Astrocyte of the spinal cord (primary cell): ENCODE data around the gene PPL.

Experiments used
- DNase-seq: peaks from one replicate; pipeline ENCODE4 v3.0.0; 2011; ENCODE audit warnings: low read depth, low spot score
- H3K4me3 ChIP-seq: 2 replicates; pipeline ENCODE4 v1.5.1; 2011; ENCODE audit warnings: low read depth, mild to moderate bottlenecking, low read length, moderate library complexity
- CTCF ChIP-seq: IDR thresholded peaks from 2 replicates; pipeline ENCODE4 v1.5.1; 2012; ENCODE audit warnings: low read depth, mild to moderate bottlenecking, low read length, inconsistent platforms
- in situ Hi-C: cut with HindIII; loops from 2 replicates; pipeline ENCODE4 v1.10.0; 2017; ENCODE audit warnings: low sequenced_read_pairs

Gene PPL

GRCh38 chr16:4936991-4937781, at the start of gene PPL:
Gene PPL, minus strand, starts transcription at chr16:4937148. Its CDS starts 103 bp downstream, at chr16:4937045.
- no peak for DNase-seq
- H3K4me3 ChIP-seq: peak within 1 kb of the TSS; percentile 44
- in situ Hi-C loops: no loop called here
- no peak for TF ChIP-seq CTCF

- in situ Hi-C loops: no loop called here
- H3K4me3 ChIP-seq: no peak overlapping the region
- DNase-seq: no peak
- no peak for TF ChIP-seq CTCF
Observed at GRCh38 chr16:4984174-4984990, 47.4 kb upstream of the PPL start.

- DNase-seq: no peak
- H3K4me3 ChIP-seq: no peak overlapping the region
- no peak for TF ChIP-seq CTCF
- in situ Hi-C loops: no loop called here
Observed at GRCh38 chr16:4982056-4982867, 45.3 kb upstream of the PPL start.

DNA sequence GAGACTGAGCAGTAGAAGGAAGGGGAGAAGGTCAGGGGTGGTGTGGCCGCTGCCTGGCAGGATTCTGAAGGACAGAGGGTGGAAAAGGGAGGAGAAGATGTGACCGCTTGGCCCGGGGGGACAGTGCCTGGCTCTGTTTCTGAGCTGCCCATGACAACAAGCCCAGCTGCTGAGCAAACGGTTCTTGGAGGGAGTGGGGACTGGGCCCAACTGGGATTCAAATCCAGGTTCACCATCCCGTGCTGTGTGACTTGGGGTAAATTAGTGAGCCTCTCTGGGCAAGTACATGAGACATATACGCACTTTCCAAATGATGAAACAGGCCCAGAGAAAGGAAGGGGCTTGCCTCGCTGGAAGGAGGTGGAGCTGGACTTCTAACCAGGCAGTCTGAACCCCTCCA, 44.5 kb upstream of the PPL start:
- DNase-seq: no peak
- no peak for TF ChIP-seq CTCF
- in situ Hi-C loops: no loop called here
- no peak overlapping the region for H3K4me3 ChIP-seq

- no peak overlapping the region for H3K4me3 ChIP-seq
- TF ChIP-seq CTCF: no peak
- DNase-seq: no peak
- in situ Hi-C loops: no loop called here
Observed at GRCh38 chr16:4980691-4981090, 43.7 kb upstream of the PPL start.
